Endothelial cell of hepatic sinusoid (primary cell): ENCODE measurements around the gene STK32C.

Experiments used
- in situ Hi-C: cut with HindIII; loops from 2 replicates; pipeline ENCODE4 v1.10.0; 2017; ENCODE audit warnings: low sequenced_read_pairs

STK32C gene

GRCh38 chr10:132193907-132194552 is 113.7 kb downstream of the STK32C start:
- in situ Hi-C loops: no loop called here

- in situ Hi-C loops: no loop called here
These were observed 114.6 kb downstream of the STK32C start for GRCh38 chr10:132192991-132193665.

- in situ Hi-C loops: no loop called here
These were observed 115.4 kb downstream of the STK32C start for GRCh38 chr10:132192076-132192975.

- in situ Hi-C loops: no loop called here
These were observed 117.8 kb downstream of the STK32C start for GRCh38 chr10:132189810-132190422.

GRCh38 chr10:132189016-132189415 is 118.7 kb downstream of the STK32C start:
- in situ Hi-C loops: no loop called here

DNA sequence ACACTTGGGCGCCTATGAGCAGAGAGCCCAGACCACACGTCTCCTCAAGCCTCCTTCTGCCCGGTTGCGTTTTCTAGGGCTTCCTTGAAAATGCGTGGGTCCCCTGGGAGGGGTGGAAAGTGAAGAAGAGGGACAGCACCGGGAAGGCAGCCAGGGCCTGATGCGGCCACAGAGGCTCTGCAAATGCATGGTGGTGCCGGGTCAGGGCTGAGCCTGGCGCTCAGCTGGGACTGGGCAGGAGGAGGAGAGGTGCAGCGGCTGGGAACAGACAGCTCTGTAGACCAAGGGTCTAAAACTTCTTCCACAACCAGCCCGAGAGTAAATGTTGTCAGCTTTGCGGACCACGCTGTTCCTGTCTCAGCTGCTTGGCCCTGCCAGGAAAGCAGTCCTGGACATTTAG is 119.4 kb downstream of the STK32C start:
- in situ Hi-C loops: no loop called here

- in situ Hi-C loops: no loop called here
These were observed 120.2 kb downstream of the STK32C start for GRCh38 chr10:132187430-132188138.

DNA sequence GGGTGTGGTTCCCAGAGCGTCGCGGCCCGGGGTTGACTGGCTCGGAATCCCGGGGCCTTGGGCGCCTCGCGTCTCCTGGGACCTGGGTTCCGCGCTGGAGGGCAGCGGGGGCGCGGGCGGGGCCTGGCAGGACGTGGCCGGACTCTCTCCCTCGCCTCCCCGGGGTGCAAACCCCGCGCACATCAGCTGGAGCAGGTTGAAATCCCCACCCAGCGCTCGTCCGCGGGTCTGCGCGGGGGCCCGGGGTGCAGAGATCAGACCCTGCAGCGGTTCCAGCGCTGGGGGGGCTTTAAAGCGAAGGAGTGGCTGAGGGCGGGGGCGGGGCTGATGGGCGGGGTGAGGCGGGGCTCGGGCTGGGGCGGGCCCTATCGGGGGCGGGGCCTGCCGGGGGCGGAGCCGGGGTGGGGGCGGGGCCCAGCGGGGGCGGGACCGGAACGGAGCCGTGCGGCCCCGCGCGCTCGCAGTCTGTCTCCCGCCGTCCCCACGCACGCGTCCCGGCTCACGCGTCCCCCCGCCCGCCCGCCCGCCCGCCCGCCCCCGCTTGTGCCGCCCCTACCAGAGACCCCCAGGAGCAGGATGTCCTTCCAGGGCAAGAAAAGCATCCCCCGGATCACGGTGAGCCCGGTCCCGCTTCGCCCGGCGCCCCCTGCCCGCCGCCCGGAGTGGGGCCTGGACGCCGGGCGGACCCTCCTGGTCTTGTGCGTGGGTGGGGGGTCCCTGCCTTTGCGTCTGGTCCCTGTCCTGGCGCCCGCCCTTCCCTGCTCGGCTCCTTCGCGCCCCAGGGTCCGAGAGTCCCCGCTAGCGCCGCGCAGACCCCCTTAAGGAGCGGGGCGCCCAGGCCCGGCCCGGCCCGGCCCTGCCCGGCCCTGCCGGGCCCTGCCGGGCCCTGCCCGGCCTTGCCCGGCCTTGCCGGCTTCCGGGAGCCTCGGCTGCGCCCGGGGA is 121.0 kb downstream of the STK32C start, which contains the start of gene DPYSL4:
DPYSL4 (plus strand) TSS at position 461 of the 942 bp plus-strand sequence; CDS start at position 577, 116 bp downstream.
- in situ Hi-C loops: no loop called here

DNA sequence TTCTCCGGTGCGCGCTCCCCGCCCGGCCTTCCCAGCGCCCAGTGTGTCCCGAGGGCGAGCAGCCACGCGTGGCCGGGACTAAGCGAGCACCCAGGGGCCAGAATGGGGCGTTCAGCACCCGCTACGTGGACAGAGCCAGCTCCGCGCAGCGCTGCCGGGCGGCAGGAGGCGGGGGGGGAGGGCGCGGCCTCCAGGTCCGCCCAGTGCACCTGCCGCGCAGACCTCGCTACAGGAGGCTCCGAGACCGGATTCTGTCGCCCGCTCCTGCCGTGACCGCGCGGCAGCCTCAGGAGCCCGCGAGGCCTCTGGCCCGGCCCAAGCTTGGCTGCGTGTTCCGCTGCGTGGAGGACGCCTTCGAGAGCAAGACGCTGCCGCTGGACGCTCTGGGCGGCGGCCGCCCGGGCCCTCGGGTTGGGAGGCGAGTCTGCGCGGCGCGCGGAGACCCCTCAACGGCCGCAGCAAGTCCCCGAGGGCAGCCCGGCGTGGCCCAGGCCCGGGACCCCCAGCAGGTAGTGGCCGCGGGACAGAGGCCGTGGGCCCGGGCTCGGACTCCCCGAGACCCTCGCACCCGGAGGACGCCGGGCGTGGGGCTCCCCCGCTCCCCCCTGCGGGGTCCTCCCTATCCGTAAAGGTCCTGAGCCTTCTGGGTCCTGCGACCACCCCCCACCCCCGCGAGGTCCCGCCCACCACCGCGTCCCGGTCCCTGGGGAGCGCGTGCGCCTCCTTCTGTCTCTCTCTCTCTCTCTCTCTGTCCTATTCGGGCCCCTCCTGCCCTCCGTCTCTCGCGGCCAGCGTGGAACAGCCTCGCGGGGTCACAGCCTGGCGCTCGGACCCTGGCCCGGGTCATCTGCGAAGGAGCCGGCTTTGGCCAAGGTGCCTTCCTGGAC is 121.9 kb downstream of the STK32C start:
- in situ Hi-C loops: no loop called here

DNA sequence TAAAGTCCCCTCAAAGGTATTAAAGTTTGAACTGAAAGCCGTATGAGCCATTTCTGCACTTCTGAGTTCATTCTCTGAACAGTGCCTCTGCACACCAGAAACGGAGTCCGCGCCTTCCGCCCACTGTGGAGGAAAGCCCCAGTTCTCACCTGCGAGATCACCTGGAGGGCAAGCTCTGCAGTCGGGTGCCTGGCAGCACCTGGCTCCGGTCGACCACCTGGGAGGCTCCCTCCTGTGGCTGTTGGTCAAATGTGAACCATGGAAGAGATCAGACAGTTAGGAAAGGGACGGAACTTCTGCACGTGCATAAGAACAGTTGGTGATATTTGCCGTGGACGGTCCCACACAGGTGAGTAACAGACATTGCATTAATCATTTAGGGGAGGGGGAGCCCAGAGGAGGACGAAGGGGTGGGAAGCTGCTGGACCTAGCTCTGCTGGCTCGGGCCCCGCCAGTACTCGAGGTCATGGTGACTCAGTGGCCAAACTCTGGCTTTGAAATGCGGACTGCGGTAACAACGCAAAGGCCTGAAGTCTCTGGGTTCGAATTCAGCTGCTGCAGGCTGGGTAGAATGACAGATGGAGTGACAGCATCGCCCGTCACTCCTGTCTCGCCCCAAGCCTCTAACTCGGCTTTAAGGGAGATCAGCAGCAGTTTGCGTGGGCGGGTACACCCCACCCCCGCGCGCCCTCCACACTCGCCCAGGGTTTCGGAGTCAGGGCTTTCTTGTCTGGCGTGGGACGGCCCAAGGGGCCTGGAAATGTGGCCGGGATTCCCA is 122.7 kb downstream of the STK32C start:
- in situ Hi-C loops: no loop called here

GRCh38 chr10:132183046-132183445 is 124.7 kb downstream of the STK32C start:
- in situ Hi-C loops: no loop called here

DNA sequence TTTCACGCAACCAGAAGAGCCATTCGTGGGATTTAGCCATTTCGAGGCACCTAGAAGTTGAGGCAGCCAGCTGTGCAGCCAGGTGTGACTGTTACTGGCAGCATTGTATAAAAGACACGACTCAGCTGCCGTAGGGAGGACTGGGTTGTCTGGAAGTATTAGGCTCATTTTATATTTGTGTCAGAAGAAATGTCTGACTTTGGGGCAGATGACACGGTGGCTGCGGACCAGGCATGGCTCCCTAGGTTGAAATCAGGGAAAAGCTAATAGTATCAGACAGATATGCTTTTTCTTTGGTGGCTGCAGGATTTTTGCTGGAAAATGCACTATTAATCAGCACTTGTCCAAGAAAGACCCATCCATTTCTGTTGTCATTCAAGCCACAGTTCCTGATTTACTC is 125.2 kb downstream of the STK32C start:
- in situ Hi-C loops: no loop called here

GRCh38 chr10:132181691-132182425 is 125.9 kb downstream of the STK32C start:
- in situ Hi-C loops: no loop called here

DNA sequence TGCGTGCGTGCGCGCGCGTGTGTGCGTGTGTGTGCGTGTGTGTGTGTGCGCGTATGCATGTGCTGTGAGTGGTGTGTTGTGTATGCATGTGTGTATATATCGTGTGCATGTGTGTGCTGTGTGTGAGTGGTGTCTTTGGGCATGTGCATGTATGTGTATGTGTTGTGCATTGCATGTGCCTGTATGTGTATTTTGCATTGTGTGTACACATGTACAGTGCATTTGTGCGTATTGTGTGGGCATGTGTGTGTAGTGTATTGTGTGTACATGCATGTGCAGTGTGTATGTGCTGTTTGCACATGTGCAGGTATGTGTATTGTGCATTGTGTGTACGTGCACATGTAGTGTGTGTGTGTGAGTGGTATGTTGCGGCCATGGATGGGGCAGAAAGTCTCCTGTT is 127.0 kb downstream of the STK32C start:
- in situ Hi-C loops: no loop called here

GRCh38 chr10:132179551-132180392 is 128.0 kb downstream of the STK32C start:
- in situ Hi-C loops: no loop called here
